Activated CD4-positive, alpha-beta memory T cell treated with anti-CD3 and anti-CD28 coated beads for 36 hours (primary cell): ENCODE data around the gene COL16A1. TPM values are rescaled to one million over a fixed set of nuclear protein-coding genes. Genes with fewer than 3 reads are reported as not detected.

Source experiments
- CTCF ChIA-PET: fragments of 350-600 bp; sonication (Branson Sonifier 250); formaldehyde crosslinking; loops from one replicate; lab custom pipeline; 2021; ENCODE audit warnings: antibody characterized with exemption, inconsistent platforms; lab: Charles Lee
- POLR2A ChIA-PET: fragments of 350-600 bp; sonication (Branson Sonifier 250); formaldehyde crosslinking; loops from one replicate; lab custom pipeline; 2021; ENCODE audit warnings: antibody characterized with exemption; lab: Charles Lee
- DNase-seq: peaks from one replicate; pipeline ENCODE4 v3.0.0-alpha.2; 2020
- H3K27ac Mint-ChIP-seq: one replicate; pipeline ENCODE4 v1.8.0; 2021; ENCODE audit warnings: mixed read lengths
- H3K27me3 Mint-ChIP-seq: one replicate; pipeline ENCODE4 v1.8.0; 2021; ENCODE audit warnings: mixed read lengths
- H3K36me3 Mint-ChIP-seq: one replicate; pipeline ENCODE4 v1.8.0; 2021; ENCODE audit warnings: mixed read lengths
- H3K4me1 Mint-ChIP-seq: one replicate; pipeline ENCODE4 v1.8.0; 2021; ENCODE audit warnings: low read depth, mixed read lengths
- H3K4me3 Mint-ChIP-seq: one replicate; pipeline ENCODE4 v1.8.0; 2021; ENCODE audit warnings: mild to moderate bottlenecking, mixed read lengths
- H3K9me3 Mint-ChIP-seq: one replicate; pipeline ENCODE4 v1.8.0; 2021; ENCODE audit warnings: mixed read lengths
- intact Hi-C: fragments of 100-400 bp; cut with micrococcal nuclease; formaldehyde crosslinking; loops from one replicate; pipeline ENCODE4 v1.15.1; 2023
- total RNA-seq, 2 experiments: library from RNA; stranded (reverse); gene quantifications; one replicate each; pipeline ENCODE4 v1.2.3, GENCODE V29; 2021

COL16A1 gene
- total RNA-seq, 2 experiments from 2014 or later = 0.12 to 0.45 TPM

DNA sequence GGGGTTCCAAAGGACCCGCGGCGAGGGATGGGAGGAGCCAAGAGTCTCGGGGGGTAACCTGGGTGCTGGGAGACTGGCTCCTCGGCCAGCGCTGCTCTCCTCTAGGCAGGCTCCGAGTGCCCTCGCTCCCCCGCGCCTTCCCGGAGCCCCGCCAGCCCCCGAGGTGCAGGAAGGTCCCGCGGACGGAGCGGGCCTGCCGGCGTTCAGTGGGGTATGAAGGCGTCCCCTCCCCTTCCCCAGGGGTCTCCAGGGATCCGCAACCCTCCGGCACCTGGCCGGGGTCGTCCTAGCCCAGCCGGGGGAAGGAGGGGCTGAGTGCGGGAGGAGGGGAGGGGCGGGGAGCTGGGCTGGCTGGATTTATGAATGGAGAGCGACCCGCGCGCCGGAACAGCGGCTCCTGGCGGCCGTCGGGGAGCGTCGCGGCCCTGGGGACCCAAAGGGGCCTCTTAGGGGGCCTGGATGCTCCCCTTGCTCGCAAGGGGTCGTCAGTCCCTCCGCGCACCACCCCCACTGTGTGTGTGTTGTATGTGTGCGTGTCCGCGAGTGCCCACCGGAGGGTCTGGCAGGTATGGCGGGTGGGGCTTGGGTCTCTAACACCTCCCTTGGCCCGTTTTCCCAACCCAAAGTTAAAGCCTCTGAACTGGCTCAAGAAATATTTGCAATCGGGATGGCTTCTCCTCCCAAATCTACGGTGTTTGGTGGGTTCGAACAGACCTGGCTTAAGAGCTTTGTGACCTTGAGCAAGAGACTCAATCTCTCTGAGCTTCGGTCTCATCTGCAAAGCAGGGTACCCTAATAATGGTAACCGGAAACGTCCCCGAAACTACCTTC is 85.7 kb downstream of the COL16A1 start:
- Mint-ChIP-seq H3K9me3 (no peaks in the 10 kb centered on the region), H3K4me1 (peaks cover 3% of the 10 kb centered on the region), H3K27me3 (peaks cover 24% of the 10 kb centered on the region), H3K27ac (no peak overlapping the region), H3K36me3 (no peaks in the 10 kb centered on the region), H3K4me3 (no peak overlapping the region)
- intact Hi-C loops = loop anchor here (1.0 kb wide), 1 partner anchor 54 kb away; no protein-coding TSS in a partner anchor
- DNase-seq = peak; percentile 53
- POLR2A ChIA-PET = no interaction called here
- CTCF ChIA-PET = interaction anchor here (0.6 to 3.1 kb wide), 24 partner anchors 8 to 223 kb away, joined by 3 to 26 read pairs (median 4); no protein-coding TSS in a partner anchor

DNA sequence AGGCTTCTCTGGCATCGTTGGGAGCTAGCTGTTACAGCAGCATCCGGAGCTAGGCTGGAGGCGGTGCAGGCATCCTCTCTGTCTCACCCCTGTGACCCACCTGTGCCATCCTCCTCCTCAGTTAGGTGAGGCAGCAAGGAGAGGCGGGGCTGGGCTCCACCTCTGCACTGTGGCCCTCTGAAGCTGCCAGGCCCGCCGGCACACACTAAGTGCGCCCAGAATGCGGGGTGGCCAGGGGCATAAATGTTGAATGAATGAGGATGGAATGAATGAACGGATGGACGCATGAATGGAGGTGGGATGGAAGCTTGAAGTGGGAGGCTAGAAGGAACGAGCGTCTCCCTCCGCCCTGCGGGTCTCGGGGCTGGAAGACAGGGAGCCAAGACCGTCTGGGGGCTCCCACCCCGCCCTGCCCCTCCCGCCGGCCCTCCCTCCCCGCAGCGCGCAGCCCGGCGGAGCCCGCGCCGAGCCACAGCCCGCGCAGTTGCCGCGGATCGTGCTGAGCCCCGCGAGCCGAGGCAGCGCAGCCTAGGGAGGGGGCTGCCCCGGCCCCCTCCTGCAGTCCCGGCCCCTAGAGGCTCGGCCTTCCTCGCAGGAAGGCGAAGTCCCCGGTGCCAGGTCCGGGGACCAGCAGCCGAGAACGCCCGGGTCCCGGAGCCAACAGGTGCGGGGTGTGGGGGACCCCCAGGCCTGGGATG is 86.5 kb downstream of the COL16A1 start, which contains the start of gene HCRTR1:
Gene HCRTR1 (plus strand): TSS at position 472 of the 698 bp plus-strand sequence. CDS start 1,504 bp downstream, outside the sequence.
- DNase-seq = no peak
- H3K4me3 Mint-ChIP-seq = no peak within 1 kb of the TSS
- no peaks in the 10 kb centered on the region for H3K9me3 Mint-ChIP-seq
- H3K36me3 Mint-ChIP-seq = no peaks in the 10 kb centered on the region
- ChIA-PET CTCF (interaction anchor here (0.6 to 3.1 kb wide), 15 partner anchors 8 to 223 kb away, joined by 3 to 26 read pairs (median 5); no protein-coding TSS in a partner anchor), POLR2A (interaction anchor here (0.5 kb wide), 1 partner anchor 908 kb away, joined by 4 read pairs; no protein-coding TSS in a partner anchor)
- no peak within 1 kb of the TSS for H3K27ac Mint-ChIP-seq
- peaks cover 3% of the 10 kb centered on the region for H3K4me1 Mint-ChIP-seq
- peaks cover 24% of the 10 kb centered on the region for H3K27me3 Mint-ChIP-seq
- intact Hi-C loops = no loop called here

DNA sequence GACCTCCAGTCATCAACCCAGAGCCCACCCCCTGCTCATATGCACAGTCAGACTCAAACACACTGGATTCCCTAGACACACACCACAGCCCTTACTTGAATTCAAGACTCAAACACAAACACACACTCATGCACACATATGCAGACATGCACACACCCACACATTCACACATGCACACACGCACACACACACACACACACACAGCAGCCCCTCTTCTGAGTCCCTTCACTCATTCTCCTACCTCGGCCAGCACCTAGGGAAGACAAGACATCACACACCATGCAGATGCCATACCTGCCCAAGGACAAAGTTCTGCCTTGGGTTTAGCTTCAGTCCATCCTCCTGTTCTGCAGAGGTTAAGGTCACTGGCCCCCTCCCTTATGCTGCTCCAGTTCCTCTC is 87.9 kb downstream of the COL16A1 start:
- Mint-ChIP-seq H3K36me3 (no peaks in the 10 kb centered on the region), H3K27me3 (peaks cover 24% of the 10 kb centered on the region), H3K9me3 (no peaks in the 10 kb centered on the region), H3K4me1 (peaks cover 3% of the 10 kb centered on the region), H3K4me3 (no peak overlapping the region), H3K27ac (no peak overlapping the region)
- POLR2A ChIA-PET = no interaction called here
- no peak for DNase-seq
- CTCF ChIA-PET = interaction anchor here (1.7 kb wide), 1 partner anchor 173 kb away, joined by 4 read pairs; no protein-coding TSS in a partner anchor
- intact Hi-C loops = no loop called here

DNA sequence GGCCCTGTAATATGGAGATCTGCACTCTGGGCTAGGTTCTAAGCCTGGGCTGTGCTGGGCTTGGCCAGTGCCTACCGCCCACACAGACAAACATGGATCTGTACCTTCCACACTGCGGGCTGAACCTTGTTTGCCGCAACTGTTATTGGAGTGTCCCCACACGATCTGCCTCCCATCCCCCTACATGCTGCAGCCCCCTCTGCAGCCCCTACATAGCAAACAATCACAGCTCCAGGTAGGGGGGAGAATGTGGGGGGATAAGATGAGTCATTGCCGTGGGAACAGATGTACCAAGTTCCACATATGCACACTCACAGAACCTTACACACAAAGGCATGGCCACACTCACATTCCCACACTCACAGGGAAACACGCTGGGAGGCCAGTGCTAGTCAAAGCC is 88.4 kb downstream of the COL16A1 start:
- intact Hi-C loops = no loop called here
- ChIA-PET POLR2A (no interaction called here), CTCF (no interaction called here)
- H3K27ac Mint-ChIP-seq = no peak overlapping the region
- no peak overlapping the region for H3K4me3 Mint-ChIP-seq
- H3K4me1 Mint-ChIP-seq = peaks cover 3% of the 10 kb centered on the region
- no peaks in the 10 kb centered on the region for H3K36me3 Mint-ChIP-seq
- no peak for DNase-seq
- H3K9me3 Mint-ChIP-seq = no peaks in the 10 kb centered on the region
- peaks cover 24% of the 10 kb centered on the region for H3K27me3 Mint-ChIP-seq

DNA sequence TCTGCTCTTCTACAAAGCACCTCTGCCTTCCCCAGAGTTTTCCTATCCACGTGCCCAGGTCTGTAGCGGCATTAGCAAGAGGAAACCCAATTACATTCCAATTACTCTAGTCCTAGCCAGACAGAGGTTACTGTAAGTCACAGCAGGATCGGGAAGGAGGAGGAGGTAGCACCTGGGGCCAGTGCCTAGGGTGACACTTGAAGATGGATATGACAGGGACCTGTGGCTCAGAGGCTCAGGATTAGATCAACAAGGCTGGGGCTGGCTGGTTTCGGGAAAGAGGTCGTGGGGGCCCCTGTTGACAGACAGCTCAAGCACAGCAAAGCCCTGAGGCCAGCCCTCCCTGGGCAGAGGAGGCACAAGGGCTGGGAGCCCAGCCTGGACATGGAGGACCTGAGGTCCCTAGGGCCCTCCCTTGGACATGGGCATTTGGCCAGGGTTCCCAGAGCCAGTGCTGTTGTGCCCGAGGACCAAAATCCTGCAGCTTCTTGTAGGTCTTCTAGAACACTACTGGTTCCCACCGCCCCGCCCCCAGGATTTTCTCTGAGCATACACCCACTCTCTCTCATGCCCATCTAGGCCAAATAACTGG is 89.3 kb downstream of the COL16A1 start:
- Mint-ChIP-seq H3K4me1 (peaks cover 3% of the 10 kb centered on the region), H3K4me3 (no peak overlapping the region), H3K27ac (no peak overlapping the region), H3K9me3 (no peaks in the 10 kb centered on the region), H3K36me3 (no peaks in the 10 kb centered on the region), H3K27me3 (peaks cover 20% of the 10 kb centered on the region)
- DNase-seq = no peak
- ChIA-PET POLR2A (no interaction called here), CTCF (interaction anchor here (0.7 kb wide), 1 partner anchor 26 kb away, joined by 3 read pairs; no protein-coding TSS in a partner anchor)
- intact Hi-C loops = no loop called here

DNA sequence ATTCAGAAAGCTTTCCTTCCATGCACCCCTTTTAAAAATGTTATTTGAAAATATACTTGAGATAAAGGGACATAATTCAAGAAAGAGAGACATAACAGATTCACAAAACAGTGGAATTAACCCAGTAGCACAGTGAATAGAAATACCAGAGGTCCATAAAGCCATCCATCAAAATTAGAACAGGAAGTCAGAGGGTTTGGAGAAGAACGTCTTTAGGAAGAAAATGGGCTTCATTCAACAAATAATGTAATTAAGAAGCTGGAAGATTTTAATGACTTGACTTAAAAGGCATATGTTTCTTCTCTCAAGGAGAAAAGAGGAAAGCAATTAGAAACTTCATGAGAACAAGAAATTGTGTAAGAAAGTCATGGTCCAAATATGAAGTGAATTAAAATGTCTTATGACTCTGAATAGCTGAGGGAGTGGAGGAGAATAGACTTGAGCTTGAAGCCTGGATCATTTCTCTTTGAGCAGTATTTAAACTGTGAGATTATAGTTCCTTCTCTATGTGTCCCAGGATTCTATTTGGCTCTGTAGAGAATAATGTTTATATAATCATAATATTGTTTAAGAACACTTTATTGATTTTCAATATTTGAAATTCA is 94.2 kb downstream of the COL16A1 start:
- no peaks in the 10 kb centered on the region for H3K9me3 Mint-ChIP-seq
- intact Hi-C loops = no loop called here
- no peaks in the 10 kb centered on the region for H3K36me3 Mint-ChIP-seq
- H3K4me3 Mint-ChIP-seq = no peak overlapping the region
- H3K4me1 Mint-ChIP-seq = peaks cover 10% of the 10 kb centered on the region
- CTCF ChIA-PET = interaction anchor here (1.0 to 2.7 kb wide), 2 partner anchors 9 to 136 kb away, joined by 3 to 14 read pairs; no protein-coding TSS in a partner anchor
- no peak overlapping the region for H3K27ac Mint-ChIP-seq
- no peak for DNase-seq
- POLR2A ChIA-PET = no interaction called here
- peaks cover 6% of the 10 kb centered on the region for H3K27me3 Mint-ChIP-seq

DNA sequence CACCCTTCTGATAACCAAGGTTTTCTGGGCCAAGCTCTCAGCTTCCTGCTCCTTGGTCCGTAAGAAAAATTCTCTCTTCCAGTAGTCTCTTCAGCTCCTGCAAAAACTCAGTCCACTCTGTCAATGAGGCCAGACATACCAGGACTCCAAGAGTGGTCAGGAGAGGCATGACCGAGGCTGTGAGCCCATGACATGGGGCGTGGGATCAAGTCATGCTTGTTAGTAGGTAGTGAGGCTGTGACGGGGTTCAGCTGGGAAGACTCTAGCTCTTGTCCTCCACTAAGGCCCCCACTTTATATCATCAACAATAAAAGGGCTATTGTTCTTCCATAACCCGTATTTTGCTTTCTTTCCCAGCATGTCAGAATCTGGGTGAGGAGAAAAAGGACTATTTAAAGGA is 96.5 kb downstream of the COL16A1 start:
- Mint-ChIP-seq H3K4me1 (peaks cover 10% of the 10 kb centered on the region), H3K27me3 (peaks cover 6% of the 10 kb centered on the region), H3K4me3 (no peak overlapping the region), H3K9me3 (no peaks in the 10 kb centered on the region), H3K27ac (no peak overlapping the region), H3K36me3 (no peaks in the 10 kb centered on the region)
- intact Hi-C loops = no loop called here
- no peak for DNase-seq
- ChIA-PET POLR2A (no interaction called here), CTCF (interaction anchor here (0.6 kb wide), 1 partner anchor 193 kb away, joined by 3 read pairs; no protein-coding TSS in a partner anchor)

DNA sequence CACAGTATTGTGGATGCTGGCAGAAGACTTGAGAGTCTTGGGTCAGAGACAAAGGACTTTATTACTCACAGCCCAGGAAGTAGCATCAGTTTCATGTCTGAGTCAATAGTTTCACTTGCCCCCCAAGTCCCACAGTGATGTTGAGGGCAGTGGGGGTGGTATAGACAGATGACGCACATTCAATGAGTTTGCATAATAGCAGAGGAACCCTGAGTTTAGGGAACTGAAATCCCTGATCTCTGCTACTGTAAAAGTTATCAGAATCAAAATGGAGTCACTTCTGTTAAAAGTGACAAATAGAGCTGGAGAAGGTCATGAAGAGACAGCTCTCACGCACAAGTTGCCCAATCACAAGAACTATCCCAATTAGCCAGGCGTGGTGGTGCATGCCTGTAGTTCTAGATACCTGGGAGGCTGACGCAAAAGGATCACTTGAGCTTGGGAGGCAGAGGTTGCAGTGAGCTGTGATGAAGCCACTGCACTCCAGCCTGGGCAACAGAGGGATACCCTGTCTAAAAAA is 97.8 kb downstream of the COL16A1 start:
- no peaks in the 10 kb centered on the region for H3K36me3 Mint-ChIP-seq
- peaks cover 11% of the 10 kb centered on the region for H3K4me1 Mint-ChIP-seq
- peak; percentile 74 for DNase-seq
- H3K9me3 Mint-ChIP-seq = no peaks in the 10 kb centered on the region
- no peak overlapping the region for H3K4me3 Mint-ChIP-seq
- H3K27ac Mint-ChIP-seq = peak overlapping the region; percentile 35
- ChIA-PET CTCF (interaction anchor here (1.0 to 1.4 kb wide), 2 partner anchors 13 to 57 kb away, joined by 3 to 7 read pairs; no protein-coding TSS in a partner anchor), POLR2A (no interaction called here)
- intact Hi-C loops = no loop called here
- H3K27me3 Mint-ChIP-seq = peaks cover 6% of the 10 kb centered on the region

Other genes with a start within 250 kb of the COL16A1 start
- gene TINAGL1, start 127.5 kb downstream of the COL16A1 start, total RNA-seq = not detected
- not detected for gene HCRTR1, start 86.3 kb downstream of the COL16A1 start, total RNA-seq
- gene PEF1, start 59.1 kb downstream of the COL16A1 start, total RNA-seq = 10 to 100 TPM; 55.3 to 56.4 TPM
- gene ADGRB2, start 60.3 kb upstream of the COL16A1 start, total RNA-seq = 1 to 10 TPM; 1.6 to 1.7 TPM
- gene SPOCD1, start 112.0 kb upstream of the COL16A1 start, total RNA-seq = under 1 TPM; 0.73 to 0.78 TPM
- gene PTP4A2, start 234.4 kb upstream of the COL16A1 start, total RNA-seq = 100 to 1,000 TPM; 275 to 285 TPM